H1 (cell line): ENCODE results near the gene TFCP2L1. TPM values are rescaled to one million over a fixed set of nuclear protein-coding genes. Genes with fewer than 3 reads are reported as not detected.
"Not testable (repeated sequence)": the region's sequence is repeated elsewhere in the genome, so short reads cannot be mapped to it uniquely, and the experiment has no call there.

ENCODE experiments used
- CTCF ChIA-PET: fragments of 300-600 bp; sonication (Branson Sonifier 250); formaldehyde crosslinking; loops from one replicate; lab custom pipeline; 2021; ENCODE audit not compliant: partially characterized antibody; lab: Charles Lee
- POLR2A ChIA-PET: fragments of 300-600 bp; sonication (Branson Sonifier 250); formaldehyde crosslinking; loops from one replicate; lab custom pipeline; 2021; ENCODE audit warnings: inconsistent platforms; ENCODE audit not compliant: partially characterized antibody; lab: Charles Lee
- DNase-seq, 2 experiments: peaks; one replicate each; pipeline versions ENCODE4 v3.0.0 to v3.0.0-alpha.2; 2010 to 2022; ENCODE audit warnings: low spot score in 2 of 2, low read depth in 1 of 2, mixed read lengths in 1 of 2
- FAIRE-seq: peaks from 2 replicates; lab custom pipeline; 2011; peaks lifted over from hg19 to GRCh38; lab: Jason Lieb, UNC
- H2AFZ ChIP-seq: 2 replicates; pipeline ENCODE4 v1.8.1; 2012; ENCODE audit warnings: low read length, inconsistent platforms
- H2AK5ac ChIP-seq: 2 replicates; pipeline ENCODE4 v1.6.1; 2013; ENCODE audit warnings: low read depth, low read length
- H2BK120ac ChIP-seq: replicated peaks from 2 replicates; pipeline ENCODE3; 2013; ENCODE audit warnings: low read depth, low read length, inconsistent platforms
- H2BK12ac ChIP-seq: 2 replicates; pipeline ENCODE4 v1.6.1; 2013; ENCODE audit warnings: low read depth, low read length
- H2BK15ac ChIP-seq: 2 replicates; pipeline ENCODE4 v1.6.1; 2013; ENCODE audit warnings: low read length
- H2BK20ac ChIP-seq: 2 replicates; pipeline ENCODE4 v1.6.1; 2013; ENCODE audit warnings: low read length
- H2BK5ac ChIP-seq: 2 replicates; pipeline ENCODE4 v1.6.1; 2013; ENCODE audit warnings: low read depth, low read length
- H3K14ac ChIP-seq: 2 replicates; pipeline ENCODE4 v1.6.1; 2013; ENCODE audit warnings: inconsistent platforms; ENCODE audit not compliant: insufficient read length
- H3K18ac ChIP-seq: 2 replicates; pipeline ENCODE4 v1.6.1; 2013; ENCODE audit warnings: low read length; ENCODE audit errors: extremely low read depth
- H3K23ac ChIP-seq: 2 replicates; pipeline ENCODE4 v1.6.1; 2013; ENCODE audit warnings: inconsistent platforms; ENCODE audit not compliant: insufficient read length
- H3K23me2 ChIP-seq: 2 replicates; pipeline ENCODE4 v1.6.1; 2013; ENCODE audit warnings: low read depth, low read length
- H3K27ac ChIP-seq: 2 replicates; pipeline ENCODE4 v1.6.1; 2011; ENCODE audit warnings: low read depth, low read length, inconsistent platforms
- H3K27me3 ChIP-seq, 4 experiments: replicated peaks in 1 of 4; 1 replicate in 1 of 4; 2 replicates in 3 of 4; pipeline versions ENCODE4 v1.6.1 to v1.8.1; 2011 to 2013; ENCODE audit warnings: low read length in 3 of 4, mild to moderate bottlenecking in 3 of 4, inconsistent platforms in 2 of 4, mixed read lengths in 2 of 4, moderate library complexity in 1 of 4; ENCODE audit not compliant: control insufficient read depth in 3 of 4, insufficient read depth in 3 of 4; ENCODE audit errors: extremely low read depth in 1 of 4
- H3K36me3 ChIP-seq, 4 experiments: 2 replicates each; pipeline versions ENCODE4 v1.6.1 to v1.8.1; 2011 to 2013; ENCODE audit warnings: mild to moderate bottlenecking in 4 of 4, low read length in 3 of 4, moderate library complexity in 2 of 4, control low read depth in 1 of 4, inconsistent platforms in 1 of 4; ENCODE audit not compliant: insufficient read depth in 4 of 4, control insufficient read depth in 2 of 4
- H3K4ac ChIP-seq: replicated peaks from 2 replicates; pipeline ENCODE3; 2013; ENCODE audit warnings: low read length, low read depth, mixed read lengths, inconsistent platforms; ENCODE audit not compliant: insufficient read length
- H3K4me1 ChIP-seq, 4 experiments: replicated peaks in 1 of 4; 1 replicate in 1 of 4; 2 replicates in 3 of 4; pipeline versions ENCODE4 v1.6.1 to v1.8.1; 2011 to 2013; ENCODE audit warnings: low read length in 3 of 4, inconsistent platforms in 2 of 4, mixed read lengths in 1 of 4; ENCODE audit not compliant: insufficient read depth in 4 of 4, control insufficient read depth in 3 of 4
- H3K4me2 ChIP-seq, 2 experiments: 2 replicates each; pipeline versions ENCODE4 v1.6.1 to v1.8.1; 2011 to 2013; ENCODE audit warnings: low read depth in 2 of 2, low read length in 2 of 2, control low read depth in 1 of 2, inconsistent platforms in 1 of 2, mild to moderate bottlenecking in 1 of 2; ENCODE audit not compliant: insufficient read depth in 1 of 2
- H3K4me3 ChIP-seq, 4 experiments: fragments of 200-600, 300-600 bp in 1 of 4; sonication (generic), shearing (Covaris generic), sonication (Bioruptor Twin) in 1 of 4; 2 replicates each; pipeline versions ENCODE4 v1.5.1 to v1.8.1; 2011 to 2016; ENCODE audit warnings: low read length in 4 of 4, low read depth in 3 of 4, control low read depth in 2 of 4, inconsistent platforms in 2 of 4, mild to moderate bottlenecking in 2 of 4, mixed read lengths in 1 of 4, moderate library complexity in 1 of 4; ENCODE audit not compliant: insufficient read depth in 2 of 4; ENCODE audit errors: extremely low read depth in 1 of 4
- H3K56ac ChIP-seq: replicated peaks from 2 replicates; pipeline ENCODE3; 2013; ENCODE audit warnings: low read depth, mild to moderate bottlenecking, mixed read lengths, low read length, inconsistent platforms; ENCODE audit not compliant: insufficient read length
- H3K79me1 ChIP-seq: 2 replicates; pipeline ENCODE4 v1.6.1; 2013; ENCODE audit warnings: low read depth, low read length, control low read depth
- H3K79me2 ChIP-seq, 2 experiments: 2 replicates each; pipeline versions ENCODE4 v1.6.1 to v1.8.1; 2012 to 2013; ENCODE audit warnings: low read length in 2 of 2, mild to moderate bottlenecking in 2 of 2, inconsistent platforms in 1 of 2; ENCODE audit not compliant: insufficient read depth in 2 of 2, control insufficient read depth in 1 of 2
- H3K9ac ChIP-seq, 4 experiments: replicated peaks in 1 of 4; 1 replicate in 1 of 4; 2 replicates in 3 of 4; pipeline versions ENCODE4 v1.6.1 to v1.8.1; 2011 to 2013; ENCODE audit warnings: low read depth in 3 of 4, low read length in 3 of 4, control low read depth in 2 of 4, mild to moderate bottlenecking in 2 of 4, moderate library complexity in 2 of 4, inconsistent platforms in 1 of 4; ENCODE audit errors: extremely low read depth in 1 of 4
- H3K9me3 ChIP-seq, 2 experiments: 2 replicates each; pipeline versions ENCODE4 v1.6.1 to v1.8.1; 2012 to 2013; ENCODE audit warnings: mild to moderate bottlenecking in 2 of 2, moderate library complexity in 2 of 2, control low read depth in 1 of 2, inconsistent platforms in 1 of 2, low read depth in 1 of 2, low read length in 1 of 2, mixed read lengths in 1 of 2; ENCODE audit not compliant: insufficient read depth in 2 of 2
- H4K20me1 ChIP-seq, 2 experiments: replicated peaks in 1 of 2; 2 replicates each; pipeline versions ENCODE3 to v1.8.1; 2011 to 2013; ENCODE audit warnings: inconsistent platforms in 2 of 2, low read length in 2 of 2, mild to moderate bottlenecking in 1 of 2; ENCODE audit not compliant: insufficient read depth in 2 of 2, control insufficient read depth in 1 of 2
- H4K5ac ChIP-seq: 2 replicates; pipeline ENCODE4 v1.6.1; 2013; ENCODE audit warnings: low read length, low read depth, mixed read lengths, inconsistent platforms; ENCODE audit not compliant: insufficient read length
- H4K8ac ChIP-seq: 2 replicates; pipeline ENCODE4 v1.8.0; 2013; ENCODE audit warnings: mild to moderate bottlenecking, moderate library complexity, low read length, inconsistent platforms; ENCODE audit not compliant: insufficient read depth; ENCODE audit errors: extremely low read depth
- H4K91ac ChIP-seq: replicated peaks from 2 replicates; pipeline ENCODE3; 2013; ENCODE audit warnings: low read length, mixed read lengths, inconsistent platforms; ENCODE audit not compliant: insufficient read length
- WGBS, 2 experiments: shearing (Covaris generic) in 1 of 2; methylation state at CpG; one replicate each; pipeline versions ENCODE4 v1.1.6 to v1.1.7; 2013 to 2015; ENCODE audit warnings: low lambda C conversion rate in 2 of 2, mixed read lengths in 2 of 2, inconsistent platforms in 1 of 2, low coverage in 1 of 2, missing lambda C conversion rate in 1 of 2; ENCODE audit not compliant: insufficient replicate concordance in 2 of 2, insufficient coverage in 1 of 2, insufficient read length in 1 of 2; ENCODE audit errors: extremely low coverage in 1 of 2, missing lambda C conversion rate in 1 of 2; 5-methylcytosine and 5-hydroxymethylcytosine counted together
- polyA plus RNA-seq, 7 experiments: library from polyadenylated mRNA; depleted of rRNA in 3 of 7; stranded (reverse) in 5 of 7; unstranded in 2 of 7; fragments of >200 nt in 5 of 7; fragments of 200-250 nt in 2 of 7; gene quantifications; 1 replicate in 5 of 7; 2 replicates in 1 of 7; 4 replicates in 1 of 7; pipeline versions ENCODE4 v1.2.1 to v1.2.3, GENCODE V29; 2011 to 2013; ENCODE audit warnings: missing spikeins in 2 of 7, mixed read lengths in 2 of 7
- total RNA-seq: library from RNA; stranded (reverse); fragmentation: NEBNext Ultra II Directional; extraction: Animal tissue kit (Norgen Biotek cat#: 25700); gene quantifications from 2 replicates; pipeline ENCODE4 v1.2.1, GENCODE V29; 2021

Gene TFCP2L1
- total and polyA plus RNA-seq, 2 of the 8 experiments (the other 6 are each of a cell fraction or from before 2014, with no cell fraction given) = 1.5 to 3.8 TPM

DNA sequence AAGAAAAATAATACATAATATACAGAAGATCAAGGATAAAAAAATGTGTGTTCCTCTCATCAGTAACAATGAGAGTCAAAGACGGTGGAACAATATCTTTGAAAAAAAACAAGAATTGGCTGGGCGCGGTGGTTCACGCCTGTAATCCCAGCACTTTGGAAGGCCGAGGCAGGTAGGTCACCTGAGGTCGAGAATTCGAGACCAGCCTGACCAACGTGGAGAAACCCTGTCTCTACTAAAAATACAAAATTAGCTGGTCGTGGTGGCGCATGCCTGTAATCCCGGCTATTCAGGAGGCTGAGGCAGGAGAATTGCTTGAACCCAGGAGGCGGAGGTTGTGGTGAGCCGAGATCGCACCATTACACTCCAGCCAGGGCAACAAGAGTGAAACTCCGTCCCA, 28.7 kb upstream of the TFCP2L1 start:
- DNase-seq = not testable (repeated sequence)

More for the DNA sequence above, 28.7 kb upstream of the TFCP2L1 start:
- H3K14ac ChIP-seq, H3K4me2 ChIP-seq, H2AK5ac ChIP-seq, H4K5ac ChIP-seq, H3K56ac ChIP-seq, H3K4me1 ChIP-seq, H3K4me3 ChIP-seq, H3K23ac ChIP-seq, H3K23me2 ChIP-seq, H4K20me1 ChIP-seq, H2BK20ac ChIP-seq, H2BK15ac ChIP-seq, FAIRE-seq, POLR2A ChIA-PET, H3K79me1 ChIP-seq, H3K27me3 ChIP-seq, H3K9ac ChIP-seq, H2BK12ac ChIP-seq, H4K8ac ChIP-seq, H3K9me3 ChIP-seq, H3K27ac ChIP-seq, H3K79me2 ChIP-seq, H3K4ac ChIP-seq, H2BK120ac ChIP-seq, H2BK5ac ChIP-seq, H2AFZ ChIP-seq, H4K91ac ChIP-seq, H3K36me3 ChIP-seq, H3K18ac ChIP-seq: not testable (repeated sequence)
- CTCF ChIA-PET = interaction anchor here (0.7 to 2.4 kb wide), 3 partner anchors 15 to 214 kb away, joined by 3 to 11 read pairs (median 3); no protein-coding TSS in a partner anchor
- WGBS, 2 experiments = 94% methylated on average over 15 of the region's 15 CpGs; no CpG with 5 or more reads in 1 of the 2 experiments
